ENCODE measurements around the gene LIFR. TPM values are rescaled to one million over a fixed set of nuclear protein-coding genes. Genes with fewer than 3 reads are reported as not detected.
"Not testable (repeated sequence)": the region's sequence is repeated elsewhere in the genome, so short reads cannot be mapped to it uniquely, and the experiment has no call there.

Gene LIFR
- total RNA-seq, 2 donors from 2014 or later = 45.4 to 80.1 TPM

GRCh38 chr5:38576442-38576841 lies 20.0 kb upstream of the LIFR start:
- intact Hi-C loops (cut with DNase I) = no loop called here
- Histone ChIP-seq H3K4me3 (no peak overlapping the region), H3K4me1 (peaks cover 20% of the 10 kb centered on the region), H3K27me3 (no peaks in the 10 kb centered on the region), H3K27ac (peak overlapping the region in 1 of 4 donors; percentile 28), H3K9me3 (no peaks in the 10 kb centered on the region), H3K36me3 (replicated peaks in 1 of 2; ENCODE audit: insufficient read depth in 1 of 2, low read depth in 2 of 2) (no peaks in the 10 kb centered on the region)
- 35 to 38% methylated on average over 7 of the region's 7 CpGs for WGBS, 2 donors
- DNase-seq (peak; percentile 30 to 64 (median 48)), ATAC-seq (peak; percentile 71)
- no peak for TF ChIP-seq CTCF (IDR thresholded peaks at IDR 0.05)
- no peak for TF ChIP-seq POLR2A (IDR thresholded peaks at IDR 0.05)

GRCh38 chr5:38575476-38575875 lies 19.0 kb upstream of the LIFR start:
- no peak overlapping the region for H3K27ac ChIP-seq
- no peak overlapping the region for H3K4me3 ChIP-seq
- ATAC-seq = no peak
- H3K36me3 ChIP-seq (replicated peaks in 1 of 2; ENCODE audit: insufficient read depth in 1 of 2, low read depth in 2 of 2) = no peaks in the 10 kb centered on the region
- 92 to 96% methylated on average over 4 of the region's 4 CpGs for WGBS, 2 donors
- H3K9me3 ChIP-seq = no peaks in the 10 kb centered on the region
- H3K4me1 ChIP-seq = peaks cover 20% of the 10 kb centered on the region
- DNase-seq = no peak
- intact Hi-C loops (cut with DNase I) = no loop called here
- TF ChIP-seq CTCF (IDR thresholded peaks at IDR 0.05) (no peak), POLR2A (IDR thresholded peaks at IDR 0.05) (no peak)
- no peaks in the 10 kb centered on the region for H3K27me3 ChIP-seq

- Histone ChIP-seq H3K4me1 (peaks cover 20% of the 10 kb centered on the region), H3K27me3 (no peaks in the 10 kb centered on the region), H3K4me3 (no peak overlapping the region), H3K9me3 (no peaks in the 10 kb centered on the region), H3K36me3 (replicated peaks in 1 of 2; ENCODE audit: insufficient read depth in 1 of 2, low read depth in 2 of 2) (no peaks in the 10 kb centered on the region), H3K27ac (no peak overlapping the region)
- 90 to 93% methylated on average over 4 of the region's 4 CpGs for WGBS, 2 donors
- intact Hi-C loops (cut with DNase I) = no loop called here
- DNase-seq (no peak), ATAC-seq (no peak)
- no peak for TF ChIP-seq POLR2A (IDR thresholded peaks at IDR 0.05)
- TF ChIP-seq CTCF (IDR thresholded peaks at IDR 0.05) = no peak
Measured at GRCh38 chr5:38574009-38574408, 17.6 kb upstream of the LIFR start.

GRCh38 chr5:38573521-38573920 lies 17.1 kb upstream of the LIFR start:
- H3K4me1 ChIP-seq = peaks cover 20% of the 10 kb centered on the region
- ATAC-seq = no peak
- H3K9me3 ChIP-seq = no peaks in the 10 kb centered on the region
- intact Hi-C loops (cut with DNase I) = no loop called here
- 93 to 95% methylated on average over 3 of the region's 3 CpGs for WGBS, 2 donors
- DNase-seq = no peak
- H3K36me3 ChIP-seq (replicated peaks in 1 of 2; ENCODE audit: insufficient read depth in 1 of 2, low read depth in 2 of 2) = no peaks in the 10 kb centered on the region
- no peak overlapping the region for H3K4me3 ChIP-seq
- no peak for TF ChIP-seq POLR2A (IDR thresholded peaks at IDR 0.05)
- no peak for TF ChIP-seq CTCF (IDR thresholded peaks at IDR 0.05)
- H3K27me3 ChIP-seq = no peaks in the 10 kb centered on the region
- no peak overlapping the region for H3K27ac ChIP-seq

GRCh38 chr5:38569180-38569579 lies 12.7 kb upstream of the LIFR start:
- Histone ChIP-seq H3K27ac (no peak overlapping the region), H3K27me3 (no peaks in the 10 kb centered on the region), H3K4me1 (no peaks in the 10 kb centered on the region), H3K9me3 (no peaks in the 10 kb centered on the region), H3K36me3 (replicated peaks in 1 of 2; ENCODE audit: insufficient read depth in 1 of 2, low read depth in 2 of 2) (no peaks in the 10 kb centered on the region), H3K4me3 (no peak overlapping the region)
- TF ChIP-seq CTCF (IDR thresholded peaks at IDR 0.05) = no peak
- TF ChIP-seq POLR2A (IDR thresholded peaks at IDR 0.05) = no peak
- ATAC-seq (no peak), DNase-seq (no peak)
- intact Hi-C loops (cut with DNase I) = no loop called here
- WGBS, 2 donors = 74 to 82% methylated on average over 2 to 3 of the region's 3 CpGs

GRCh38 chr5:38567306-38567705 lies 10.9 kb upstream of the LIFR start:
- WGBS, 2 donors = 96 to 97% methylated on average over 2 of the region's 2 CpGs
- H3K27me3 ChIP-seq; H3K27ac ChIP-seq; intact Hi-C loops (cut with DNase I); DNase-seq; H3K4me1 ChIP-seq; H3K36me3 ChIP-seq (replicated peaks in 1 of 2; ENCODE audit: insufficient read depth in 1 of 2, low read depth in 2 of 2); ATAC-seq; H3K9me3 ChIP-seq; H3K4me3 ChIP-seq: not testable (repeated sequence)

All from body of pancreas (tissue), 4 donors.